SHP77 treated with DMSO at 0.1 percent for 48 hours (cell line): ENCODE data around the gene USP17L28.
"Not testable (repeated sequence)": the region's sequence is repeated elsewhere in the genome, so short reads cannot be mapped to it uniquely, and the experiment has no call there.

ENCODE experiments used
- DNase-seq: peaks from one replicate; lab custom pipeline; 2025; lab: John Stamatoyannopoulos, UW

The USP17L28 gene, protein sequence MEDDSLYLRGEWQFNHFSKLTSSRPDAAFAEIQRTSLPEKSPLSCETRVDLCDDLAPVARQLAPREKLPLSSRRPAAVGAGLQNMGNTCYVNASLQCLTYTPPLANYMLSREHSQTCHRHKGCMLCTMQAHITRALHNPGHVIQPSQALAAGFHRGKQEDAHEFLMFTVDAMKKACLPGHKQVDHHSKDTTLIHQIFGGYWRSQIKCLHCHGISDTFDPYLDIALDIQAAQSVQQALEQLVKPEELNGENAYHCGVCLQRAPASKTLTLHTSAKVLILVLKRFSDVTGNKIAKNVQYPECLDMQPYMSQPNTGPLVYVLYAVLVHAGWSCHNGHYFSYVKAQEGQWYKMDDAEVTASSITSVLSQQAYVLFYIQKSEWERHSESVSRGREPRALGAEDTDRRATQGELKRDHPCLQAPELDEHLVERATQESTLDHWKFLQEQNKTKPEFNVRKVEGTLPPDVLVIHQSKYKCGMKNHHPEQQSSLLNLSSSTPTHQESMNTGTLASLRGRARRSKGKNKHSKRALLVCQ

DNA sequence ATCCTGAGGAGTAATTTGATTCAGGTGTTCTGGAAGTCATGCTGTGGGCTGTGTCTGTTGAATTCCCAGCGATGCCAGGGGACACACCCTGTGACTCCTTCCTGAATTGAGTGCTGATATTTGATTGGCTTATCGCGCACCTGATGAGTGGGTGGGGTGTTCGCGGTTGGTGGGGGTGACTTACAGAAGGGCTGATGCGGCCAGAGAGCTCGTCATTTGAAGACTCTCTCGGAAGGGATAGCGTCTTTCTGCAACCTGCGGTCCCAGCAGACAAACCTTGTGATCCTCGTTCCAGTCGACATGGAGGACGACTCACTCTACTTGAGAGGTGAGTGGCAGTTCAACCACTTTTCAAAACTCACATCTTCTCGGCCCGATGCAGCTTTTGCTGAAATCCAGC is at the start of gene USP17L28:
Gene USP17L28 (plus strand): TSS at position 301 of the 400 bp plus-strand sequence. CDS start 0 bp downstream, at position 301.
- DNase-seq = not testable (repeated sequence)

DNA sequence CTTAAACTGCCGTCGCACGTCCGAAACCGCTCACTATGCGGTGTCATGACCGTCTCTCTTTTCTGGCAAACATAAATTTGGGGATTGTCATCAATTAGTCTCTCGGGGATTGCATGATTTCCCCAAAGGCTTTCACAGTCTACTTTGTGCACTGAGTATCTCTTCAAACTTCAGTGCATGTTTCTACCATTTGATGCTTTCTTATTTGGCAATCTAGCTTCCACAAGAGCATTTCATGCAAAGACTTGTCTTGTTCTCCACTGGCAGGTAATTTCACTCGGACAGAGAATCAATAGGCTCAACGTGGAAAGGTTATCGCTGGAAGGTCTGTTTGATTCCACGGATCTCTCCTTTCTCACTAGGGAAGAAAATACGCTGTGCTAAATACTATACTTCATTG is 24.5 kb upstream of the USP17L28 start:
- DNase-seq = not testable (repeated sequence)

DNA sequence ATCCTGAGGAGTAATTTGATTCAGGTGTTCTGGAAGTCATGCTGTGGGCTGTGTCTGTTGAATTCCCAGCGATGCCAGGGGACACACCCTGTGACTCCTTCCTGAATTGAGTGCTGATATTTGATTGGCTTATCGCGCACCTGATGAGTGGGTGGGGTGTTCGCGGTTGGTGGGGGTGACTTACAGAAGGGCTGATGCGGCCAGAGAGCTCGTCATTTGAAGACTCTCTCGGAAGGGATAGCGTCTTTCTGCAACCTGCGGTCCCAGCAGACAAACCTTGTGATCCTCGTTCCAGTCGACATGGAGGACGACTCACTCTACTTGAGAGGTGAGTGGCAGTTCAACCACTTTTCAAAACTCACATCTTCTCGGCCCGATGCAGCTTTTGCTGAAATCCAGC is 23.8 kb upstream of the USP17L28 start, which contains the start of gene USP17L24:
Gene USP17L24 (plus strand): TSS at position 301 of the 400 bp plus-strand sequence. CDS start 0 bp downstream, at position 301.
- DNase-seq = not testable (repeated sequence)

DNA sequence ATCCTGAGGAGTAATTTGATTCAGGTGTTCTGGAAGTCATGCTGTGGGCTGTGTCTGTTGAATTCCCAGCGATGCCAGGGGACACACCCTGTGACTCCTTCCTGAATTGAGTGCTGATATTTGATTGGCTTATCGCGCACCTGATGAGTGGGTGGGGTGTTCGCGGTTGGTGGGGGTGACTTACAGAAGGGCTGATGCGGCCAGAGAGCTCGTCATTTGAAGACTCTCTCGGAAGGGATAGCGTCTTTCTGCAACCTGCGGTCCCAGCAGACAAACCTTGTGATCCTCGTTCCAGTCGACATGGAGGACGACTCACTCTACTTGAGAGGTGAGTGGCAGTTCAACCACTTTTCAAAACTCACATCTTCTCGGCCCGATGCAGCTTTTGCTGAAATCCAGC is 19.1 kb upstream of the USP17L28 start, which contains the start of gene USP17L25:
Gene USP17L25 (plus strand): TSS at position 301 of the 400 bp plus-strand sequence. CDS start 0 bp downstream, at position 301.
- DNase-seq = not testable (repeated sequence)

DNA sequence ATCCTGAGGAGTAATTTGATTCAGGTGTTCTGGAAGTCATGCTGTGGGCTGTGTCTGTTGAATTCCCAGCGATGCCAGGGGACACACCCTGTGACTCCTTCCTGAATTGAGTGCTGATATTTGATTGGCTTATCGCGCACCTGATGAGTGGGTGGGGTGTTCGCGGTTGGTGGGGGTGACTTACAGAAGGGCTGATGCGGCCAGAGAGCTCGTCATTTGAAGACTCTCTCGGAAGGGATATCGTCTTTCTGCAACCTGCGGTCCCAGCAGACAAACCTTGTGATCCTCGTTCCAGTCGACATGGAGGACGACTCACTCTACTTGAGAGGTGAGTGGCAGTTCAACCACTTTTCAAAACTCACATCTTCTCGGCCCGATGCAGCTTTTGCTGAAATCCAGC is 14.3 kb upstream of the USP17L28 start, which contains the start of gene USP17L26:
Gene USP17L26 (plus strand): TSS at position 301 of the 400 bp plus-strand sequence. CDS start 0 bp downstream, at position 301.
- not testable (repeated sequence) for DNase-seq

DNA sequence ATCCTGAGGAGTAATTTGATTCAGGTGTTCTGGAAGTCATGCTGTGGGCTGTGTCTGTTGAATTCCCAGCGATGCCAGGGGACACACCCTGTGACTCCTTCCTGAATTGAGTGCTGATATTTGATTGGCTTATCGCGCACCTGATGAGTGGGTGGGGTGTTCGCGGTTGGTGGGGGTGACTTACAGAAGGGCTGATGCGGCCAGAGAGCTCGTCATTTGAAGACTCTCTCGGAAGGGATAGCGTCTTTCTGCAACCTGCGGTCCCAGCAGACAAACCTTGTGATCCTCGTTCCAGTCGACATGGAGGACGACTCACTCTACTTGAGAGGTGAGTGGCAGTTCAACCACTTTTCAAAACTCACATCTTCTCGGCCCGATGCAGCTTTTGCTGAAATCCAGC is 9.6 kb upstream of the USP17L28 start, which contains the start of gene USP17L5:
Gene USP17L5 (plus strand): TSS at position 301 of the 400 bp plus-strand sequence. CDS start 0 bp downstream, at position 301.
- DNase-seq = not testable (repeated sequence)

DNA sequence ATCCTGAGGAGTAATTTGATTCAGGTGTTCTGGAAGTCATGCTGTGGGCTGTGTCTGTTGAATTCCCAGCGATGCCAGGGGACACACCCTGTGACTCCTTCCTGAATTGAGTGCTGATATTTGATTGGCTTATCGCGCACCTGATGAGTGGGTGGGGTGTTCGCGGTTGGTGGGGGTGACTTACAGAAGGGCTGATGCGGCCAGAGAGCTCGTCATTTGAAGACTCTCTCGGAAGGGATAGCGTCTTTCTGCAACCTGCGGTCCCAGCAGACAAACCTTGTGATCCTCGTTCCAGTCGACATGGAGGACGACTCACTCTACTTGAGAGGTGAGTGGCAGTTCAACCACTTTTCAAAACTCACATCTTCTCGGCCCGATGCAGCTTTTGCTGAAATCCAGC is 4.8 kb upstream of the USP17L28 start, which contains the start of gene USP17L27:
Gene USP17L27 (plus strand): TSS at position 301 of the 400 bp plus-strand sequence. CDS start 0 bp downstream, at position 301.
- DNase-seq = not testable (repeated sequence)

DNA sequence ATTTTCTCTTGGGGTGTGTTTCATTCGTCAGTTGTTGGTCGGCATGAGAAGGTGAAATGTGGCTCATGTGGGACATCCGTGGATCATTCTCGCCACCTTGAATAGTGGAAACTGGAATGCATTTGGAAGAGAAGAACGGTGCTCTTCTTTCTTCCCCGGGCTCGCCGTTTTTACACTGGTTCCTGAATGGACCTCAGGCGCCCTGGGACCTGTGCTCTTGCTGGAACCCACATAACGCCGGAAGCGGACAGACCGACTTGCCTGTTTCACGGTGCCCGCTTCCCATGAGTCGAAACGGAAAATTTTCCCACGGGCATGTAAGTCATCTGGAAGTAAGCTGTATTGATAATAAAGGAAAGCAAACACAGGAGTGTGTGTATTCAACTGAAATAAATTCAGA is 2.2 kb downstream of the USP17L28 start:
- DNase-seq = not testable (repeated sequence)

DNA sequence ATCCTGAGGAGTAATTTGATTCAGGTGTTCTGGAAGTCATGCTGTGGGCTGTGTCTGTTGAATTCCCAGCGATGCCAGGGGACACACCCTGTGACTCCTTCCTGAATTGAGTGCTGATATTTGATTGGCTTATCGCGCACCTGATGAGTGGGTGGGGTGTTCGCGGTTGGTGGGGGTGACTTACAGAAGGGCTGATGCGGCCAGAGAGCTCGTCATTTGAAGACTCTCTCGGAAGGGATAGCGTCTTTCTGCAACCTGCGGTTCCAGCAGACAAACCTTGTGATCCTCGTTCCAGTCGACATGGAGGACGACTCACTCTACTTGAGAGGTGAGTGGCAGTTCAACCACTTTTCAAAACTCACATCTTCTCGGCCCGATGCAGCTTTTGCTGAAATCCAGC is 4.6 kb downstream of the USP17L28 start, which contains the start of gene USP17L29:
Gene USP17L29 (plus strand): TSS at position 301 of the 400 bp plus-strand sequence. CDS start 0 bp downstream, at position 301.
- DNase-seq = not testable (repeated sequence)

DNA sequence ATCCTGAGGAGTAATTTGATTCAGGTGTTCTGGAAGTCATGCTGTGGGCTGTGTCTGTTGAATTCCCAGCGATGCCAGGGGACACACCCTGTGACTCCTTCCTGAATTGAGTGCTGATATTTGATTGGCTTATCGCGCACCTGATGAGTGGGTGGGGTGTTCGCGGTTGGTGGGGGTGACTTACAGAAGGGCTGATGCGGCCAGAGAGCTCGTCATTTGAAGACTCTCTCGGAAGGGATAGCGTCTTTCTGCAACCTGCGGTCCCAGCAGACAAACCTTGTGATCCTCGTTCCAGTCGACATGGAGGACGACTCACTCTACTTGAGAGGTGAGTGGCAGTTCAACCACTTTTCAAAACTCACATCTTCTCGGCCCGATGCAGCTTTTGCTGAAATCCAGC is 14.1 kb downstream of the USP17L28 start, which contains the start of gene USP17L30:
Gene USP17L30 (plus strand): TSS at position 301 of the 400 bp plus-strand sequence. CDS start 0 bp downstream, at position 301.
- DNase-seq = not testable (repeated sequence)

DNA sequence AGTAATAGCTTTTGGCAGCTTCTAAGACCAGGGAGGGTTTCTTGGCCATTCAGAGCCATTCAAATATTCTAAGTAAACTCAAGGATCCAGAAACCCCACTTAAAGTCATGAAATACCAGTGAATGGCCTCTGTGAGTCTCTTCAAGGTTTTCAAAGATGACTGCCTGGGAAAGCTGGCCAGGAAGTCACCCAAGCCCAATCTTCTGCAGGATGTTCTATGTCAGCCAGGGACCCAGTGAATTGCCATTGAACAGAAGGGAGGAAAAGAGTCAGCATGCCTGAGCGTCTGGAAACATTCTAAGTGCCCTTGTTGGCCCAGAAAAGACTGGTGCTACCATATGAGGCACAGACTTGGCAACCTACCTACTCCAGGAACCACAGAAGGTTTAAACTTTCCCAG is 31.2 kb downstream of the USP17L28 start:
- DNase-seq = not testable (repeated sequence)

DNA sequence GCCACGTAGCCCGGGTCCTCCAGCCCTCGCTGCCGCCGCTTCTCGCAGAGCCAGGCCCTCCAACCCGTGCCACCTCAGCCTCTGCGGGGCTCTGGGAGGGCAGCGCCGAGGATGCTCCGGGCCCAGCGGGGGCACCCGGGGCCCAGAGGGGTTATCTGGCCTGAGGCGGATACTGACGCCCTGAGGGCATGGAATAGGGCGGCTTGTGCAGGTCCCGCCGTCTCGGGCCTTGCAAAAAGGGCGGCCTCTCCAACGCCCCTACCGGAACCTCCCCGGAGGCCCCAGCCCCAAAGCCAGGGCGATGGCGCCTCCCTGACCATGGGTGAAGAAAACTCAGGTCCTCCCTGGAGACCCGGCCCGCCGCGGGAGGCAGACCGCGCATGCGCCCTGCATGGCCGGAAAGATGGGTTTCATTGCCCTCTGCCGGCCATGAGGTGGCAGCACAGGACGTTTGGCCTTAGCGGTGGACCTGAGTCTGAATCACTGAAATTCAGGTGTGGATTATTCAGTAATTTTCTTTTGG is 32.4 kb downstream of the USP17L28 start:
- not testable (repeated sequence) for DNase-seq

DNA sequence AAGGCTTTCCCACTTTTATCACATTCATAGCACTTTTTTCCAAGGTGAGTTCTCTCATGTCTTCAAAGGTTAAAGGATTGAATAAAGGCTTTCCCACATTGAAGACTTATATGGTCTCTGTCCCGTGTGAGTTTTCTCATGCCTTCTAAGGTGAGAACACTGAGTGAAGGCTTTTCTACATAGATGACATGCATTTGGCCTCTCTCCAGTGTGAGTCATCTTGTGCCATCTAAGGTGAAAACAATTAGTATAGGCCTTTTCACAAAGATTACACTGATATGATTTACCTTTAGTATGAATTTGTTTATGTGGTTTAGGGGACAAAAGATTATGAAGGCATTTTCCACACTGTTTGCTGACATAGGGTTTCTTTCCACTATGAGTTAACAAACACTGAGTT is 35.4 kb downstream of the USP17L28 start:
- DNase-seq = no peak

DNA sequence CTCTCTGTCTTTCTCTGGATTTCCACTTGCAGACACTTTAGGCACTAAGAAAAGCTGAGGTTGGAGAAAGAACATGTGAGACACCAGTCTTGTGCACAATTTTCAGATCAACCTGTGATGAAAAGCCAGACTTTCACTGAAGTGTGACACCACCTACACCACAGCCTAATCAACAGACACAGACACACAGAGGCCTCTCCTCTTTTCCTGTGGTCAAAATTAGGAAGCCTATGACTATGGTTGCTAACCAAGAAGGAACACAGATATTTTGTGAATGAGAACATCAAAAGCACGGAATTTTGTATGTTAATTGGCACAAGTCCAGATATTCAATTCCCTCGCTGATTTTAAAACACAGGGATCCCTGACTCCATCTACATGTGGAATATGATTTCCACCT is 40.3 kb downstream of the USP17L28 start:
- not testable (repeated sequence) for DNase-seq
